ENCODE results near the gene TBC1D22A.

TBC1D22A gene

GRCh38 chr22:46753761-46754109 is 8.7 kb upstream of the TBC1D22A start:
- DNase-seq (ENCODE audit: insufficient read length, low spot score) (no peak), FAIRE-seq (no peak)
- TF ChIP-seq POLR2A (IDR thresholded peaks at IDR 0.05; ENCODE audit: low read depth, low read length), result no peak

- DNase-seq (ENCODE audit: insufficient read length, low spot score) (peak; percentile 79), FAIRE-seq (peak; percentile 80)
Measured at GRCh38 chr22:46754110-46754799, 8.2 kb upstream of the TBC1D22A start.

GRCh38 chr22:46754826-46755225 is 7.6 kb upstream of the TBC1D22A start:
- DNase-seq (ENCODE audit: insufficient read length, low spot score), result no peak
- FAIRE-seq, result no peak
- TF ChIP-seq POLR2A (IDR thresholded peaks at IDR 0.05; ENCODE audit: low read depth, low read length), result no peak

More at GRCh38 chr22:46754110-46754799, 8.2 kb upstream of the TBC1D22A start:
- TF ChIP-seq POLR2A (IDR thresholded peaks at IDR 0.05; ENCODE audit: low read depth, low read length), result peak; percentile 74; the same call in 1 of the 2 replicates

GRCh38 chr22:46755525-46755924 is 6.9 kb upstream of the TBC1D22A start:
- TF ChIP-seq POLR2A (IDR thresholded peaks at IDR 0.05; ENCODE audit: low read depth, low read length), result no peak
- DNase-seq (ENCODE audit: insufficient read length, low spot score), result no peak
- FAIRE-seq, result no peak

GRCh38 chr22:46756097-46756496 is 6.4 kb upstream of the TBC1D22A start:
- DNase-seq (ENCODE audit: insufficient read length, low spot score) (no peak), FAIRE-seq (no peak)
- TF ChIP-seq POLR2A (IDR thresholded peaks at IDR 0.05; ENCODE audit: low read depth, low read length), result no peak

- TF ChIP-seq POLR2A (IDR thresholded peaks at IDR 0.05; ENCODE audit: low read depth, low read length), result no peak
- DNase-seq (ENCODE audit: insufficient read length, low spot score), result no peak
- FAIRE-seq, result no peak
Measured at GRCh38 chr22:46757104-46757503, 5.3 kb upstream of the TBC1D22A start.

GRCh38 chr22:46758121-46758520 is 4.3 kb upstream of the TBC1D22A start:
- FAIRE-seq (no peak), DNase-seq (ENCODE audit: insufficient read length, low spot score) (no peak)
- TF ChIP-seq POLR2A (IDR thresholded peaks at IDR 0.05; ENCODE audit: low read depth, low read length), result no peak

GRCh38 chr22:46758867-46759290 is 3.6 kb upstream of the TBC1D22A start:
- TF ChIP-seq POLR2A (IDR thresholded peaks at IDR 0.05; ENCODE audit: low read depth, low read length), result no peak
- no peak for DNase-seq (ENCODE audit: insufficient read length, low spot score)
- no peak for FAIRE-seq

GRCh38 chr22:46761017-46761416 is 1.4 kb upstream of the TBC1D22A start:
- FAIRE-seq (no peak), DNase-seq (ENCODE audit: insufficient read length, low spot score) (no peak)
- no peak for TF ChIP-seq POLR2A (IDR thresholded peaks at IDR 0.05; ENCODE audit: low read depth, low read length)

GRCh38 chr22:46761539-46762237 is 762 bp upstream of the TBC1D22A start:
- FAIRE-seq (no peak), DNase-seq (ENCODE audit: insufficient read length, low spot score) (no peak)
- no peak for TF ChIP-seq POLR2A (IDR thresholded peaks at IDR 0.05; ENCODE audit: low read depth, low read length)

GRCh38 chr22:46763051-46763705 is 728 bp downstream of the TBC1D22A start:
- TF ChIP-seq POLR2A (IDR thresholded peaks at IDR 0.05; ENCODE audit: low read depth, low read length), result no peak
- DNase-seq (ENCODE audit: insufficient read length, low spot score) (no peak), FAIRE-seq (no peak)

GRCh38 chr22:46764140-46764680 is 1.8 kb downstream of the TBC1D22A start:
- no peak for FAIRE-seq
- TF ChIP-seq POLR2A (IDR thresholded peaks at IDR 0.05; ENCODE audit: low read depth, low read length), result no peak
- no peak for DNase-seq (ENCODE audit: insufficient read length, low spot score)

GRCh38 chr22:46764779-46765485 is 2.5 kb downstream of the TBC1D22A start:
- FAIRE-seq (no peak), DNase-seq (ENCODE audit: insufficient read length, low spot score) (no peak)
- no peak for TF ChIP-seq POLR2A (IDR thresholded peaks at IDR 0.05; ENCODE audit: low read depth, low read length)

GRCh38 chr22:46766611-46767010 is 4.2 kb downstream of the TBC1D22A start:
- no peak for TF ChIP-seq POLR2A (IDR thresholded peaks at IDR 0.05; ENCODE audit: low read depth, low read length)
- DNase-seq (ENCODE audit: insufficient read length, low spot score) (no peak), FAIRE-seq (no peak)

Data from H54 (cell line).